Activated T-cell treated with anti-CD3 and anti-CD28 coated beads for 48 hours (primary cell): Measurements from ENCODE around the gene MEGF6.

ENCODE experiments used
- DNase-seq: peaks from one replicate; pipeline ENCODE4 v3.0.0-alpha.2; 2020; ENCODE audit warnings: low read depth

The MEGF6 gene

DNA sequence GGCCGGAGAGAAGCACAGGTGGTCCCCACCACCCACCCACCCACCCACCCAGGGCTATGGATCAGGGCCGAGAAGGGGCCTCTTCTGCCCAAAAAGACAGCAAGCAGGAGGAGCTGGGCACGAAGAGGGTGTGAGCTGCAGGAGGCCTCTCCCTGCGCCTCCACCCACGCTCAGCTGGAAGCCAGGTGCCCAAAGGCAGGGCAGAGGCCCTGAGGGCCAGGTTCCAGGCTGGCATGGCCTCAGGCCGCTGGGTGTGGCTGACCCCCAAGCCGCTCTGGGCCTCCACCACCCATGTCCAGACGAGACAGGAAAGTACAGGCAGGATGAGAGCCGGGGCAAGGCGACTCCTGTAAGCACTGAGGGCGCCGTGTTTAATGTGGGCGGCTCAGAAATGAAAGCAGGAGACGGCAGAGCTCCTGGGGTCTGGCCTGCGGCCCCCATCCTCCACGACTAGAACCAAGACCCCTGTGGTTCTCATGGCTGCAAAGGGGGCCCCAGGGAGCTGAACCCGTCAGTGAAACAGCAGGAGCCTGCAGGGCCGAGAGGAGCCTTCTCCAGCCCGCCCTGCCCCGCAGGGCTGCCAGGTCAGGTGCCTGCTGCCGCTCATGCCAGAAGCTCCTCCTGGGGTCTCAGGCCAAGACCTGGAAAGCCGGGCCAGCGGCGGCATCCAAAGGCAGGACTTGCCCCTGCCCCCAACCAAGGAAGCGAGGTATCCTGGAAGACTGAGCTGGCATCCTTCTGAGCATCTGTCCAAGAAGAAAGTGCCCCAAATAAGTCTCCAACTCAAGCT, 56.0 kb downstream of the MEGF6 start:
- DNase-seq, result no peak

DNA sequence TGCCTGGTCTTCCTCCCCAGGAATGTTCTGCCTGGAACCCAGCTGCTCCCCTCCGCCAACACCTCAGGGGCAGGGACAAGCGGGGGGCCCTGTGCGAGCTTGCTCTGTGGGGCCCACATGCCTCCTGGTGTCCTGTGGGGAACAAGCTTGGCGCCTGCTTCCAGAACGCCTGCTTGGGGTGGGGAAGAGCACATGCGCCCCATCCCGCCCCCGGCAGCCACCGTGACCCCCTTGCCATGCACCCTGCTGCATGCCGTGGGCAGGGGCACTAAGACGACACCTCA, 57.4 kb downstream of the MEGF6 start:
- no peak for DNase-seq

- DNase-seq, result no peak
These were observed 58.0 kb downstream of the MEGF6 start for GRCh38 chr1:3553166-3553939.

- DNase-seq, result no peak
These were observed 58.6 kb downstream of the MEGF6 start for GRCh38 chr1:3552751-3553150.

- no peak for DNase-seq
These were observed 59.1 kb downstream of the MEGF6 start for GRCh38 chr1:3552176-3552575.

- no peak for DNase-seq
These were observed 59.6 kb downstream of the MEGF6 start for GRCh38 chr1:3551711-3552110.

GRCh38 chr1:3551290-3551678, 60.0 kb downstream of the MEGF6 start:
- no peak for DNase-seq

GRCh38 chr1:3550511-3551289, 60.6 kb downstream of the MEGF6 start:
- DNase-seq, result no peak

GRCh38 chr1:3548895-3549294, 62.4 kb downstream of the MEGF6 start:
- DNase-seq, result no peak

- no peak for DNase-seq
These were observed 63.0 kb downstream of the MEGF6 start for GRCh38 chr1:3548156-3548893.

- DNase-seq, result no peak
These were observed 64.0 kb downstream of the MEGF6 start for GRCh38 chr1:3547055-3548005.

DNA sequence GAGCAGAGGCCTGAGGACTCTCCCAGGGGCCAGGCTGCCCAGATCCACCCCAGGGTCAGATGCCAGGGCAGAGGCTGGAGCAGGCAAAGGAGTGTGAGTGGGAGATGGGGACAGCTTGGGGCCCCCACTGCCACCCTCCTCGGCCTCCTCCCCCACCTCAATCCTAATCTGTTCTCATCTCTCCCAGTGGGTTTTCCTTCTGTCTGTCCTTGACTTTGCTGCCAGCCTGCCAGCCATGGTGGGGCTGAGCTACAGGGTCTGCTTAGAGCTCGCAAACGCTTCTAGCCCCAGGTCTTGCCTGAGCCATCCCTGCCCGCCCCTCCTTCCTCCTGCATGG, 65.3 kb downstream of the MEGF6 start:
- DNase-seq, result no peak

GRCh38 chr1:3545363-3546047, 65.8 kb downstream of the MEGF6 start:
- DNase-seq, result no peak

DNA sequence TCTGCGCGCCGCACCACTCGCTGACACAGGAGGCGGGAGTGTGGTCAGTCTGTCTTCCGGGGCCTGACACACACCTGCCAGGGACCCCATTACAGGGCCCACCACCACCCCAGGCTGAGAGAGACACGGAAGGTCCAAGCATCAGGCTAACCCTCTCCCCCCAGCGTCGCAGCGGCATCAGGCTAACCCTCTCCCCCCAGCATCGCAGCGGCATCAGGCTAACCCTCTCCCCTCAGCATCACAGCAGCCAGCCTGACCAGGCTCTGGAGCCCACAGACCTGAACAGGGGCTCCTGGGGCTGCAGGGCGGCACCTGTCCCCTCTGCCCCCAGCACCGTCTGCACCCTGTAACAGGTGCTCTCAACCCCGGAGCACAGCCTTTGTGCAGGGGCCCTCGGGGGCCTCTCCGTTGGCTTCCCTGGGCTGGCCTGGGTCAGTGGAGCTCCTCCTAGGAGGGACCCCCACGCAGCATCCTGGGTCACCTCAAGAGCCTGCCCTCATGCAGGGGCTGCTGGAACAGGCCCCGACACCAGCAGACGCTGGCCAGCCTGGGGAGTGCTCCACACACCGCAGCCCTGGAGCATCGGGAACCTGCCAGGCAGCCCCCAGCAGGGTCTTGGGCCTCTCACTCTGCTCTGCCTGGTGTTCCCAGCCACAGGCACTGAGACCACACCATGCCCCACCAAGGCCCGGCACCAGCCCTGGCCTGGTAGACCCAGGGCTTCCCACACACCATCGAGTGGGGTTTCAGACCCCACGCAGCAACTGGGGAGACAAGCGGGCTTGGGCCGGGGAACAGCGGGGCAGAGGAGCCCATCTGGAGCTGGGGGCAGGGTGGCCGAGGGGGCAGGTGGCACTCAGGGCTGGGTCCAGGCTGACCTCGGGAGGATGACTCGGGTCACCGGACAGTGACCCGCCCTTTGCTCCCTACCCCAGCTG, 67.0 kb downstream of the MEGF6 start:
- no peak for DNase-seq

GRCh38 chr1:3543076-3544039, 68.0 kb downstream of the MEGF6 start:
- no peak for DNase-seq

- no peak for DNase-seq
These were observed 68.6 kb downstream of the MEGF6 start for GRCh38 chr1:3542676-3543075.

GRCh38 chr1:3541936-3542335, 69.4 kb downstream of the MEGF6 start:
- DNase-seq, result no peak

DNA sequence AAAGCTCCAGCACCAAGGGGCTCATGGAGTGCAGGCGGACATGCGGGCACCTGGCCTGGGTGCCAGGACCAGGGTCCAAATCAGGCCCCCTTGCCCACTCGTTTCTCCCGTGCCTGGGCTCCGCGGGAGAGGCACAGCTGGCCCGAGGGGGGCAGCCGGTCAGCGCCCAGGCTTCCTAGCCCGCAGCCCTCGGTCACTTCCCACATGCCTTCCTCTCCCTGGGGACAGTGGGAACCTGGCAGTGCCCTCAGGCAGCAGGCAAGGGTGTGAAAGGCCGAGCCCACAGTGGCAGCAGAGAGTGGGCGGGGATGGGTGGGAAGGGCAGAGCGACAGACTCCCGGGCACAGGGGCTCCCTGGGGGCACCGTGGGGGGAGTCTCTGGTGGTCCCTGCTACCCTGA, 69.8 kb downstream of the MEGF6 start:
- no peak for DNase-seq
